ENCODE results near the gene MIER3.

Gene MIER3, protein sequence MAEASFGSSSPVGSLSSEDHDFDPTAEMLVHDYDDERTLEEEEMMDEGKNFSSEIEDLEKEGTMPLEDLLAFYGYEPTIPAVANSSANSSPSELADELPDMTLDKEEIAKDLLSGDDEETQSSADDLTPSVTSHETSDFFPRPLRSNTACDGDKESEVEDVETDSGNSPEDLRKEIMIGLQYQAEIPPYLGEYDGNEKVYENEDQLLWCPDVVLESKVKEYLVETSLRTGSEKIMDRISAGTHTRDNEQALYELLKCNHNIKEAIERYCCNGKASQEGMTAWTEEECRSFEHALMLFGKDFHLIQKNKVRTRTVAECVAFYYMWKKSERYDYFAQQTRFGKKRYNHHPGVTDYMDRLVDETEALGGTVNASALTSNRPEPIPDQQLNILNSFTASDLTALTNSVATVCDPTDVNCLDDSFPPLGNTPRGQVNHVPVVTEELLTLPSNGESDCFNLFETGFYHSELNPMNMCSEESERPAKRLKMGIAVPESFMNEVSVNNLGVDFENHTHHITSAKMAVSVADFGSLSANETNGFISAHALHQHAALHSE

DNA sequence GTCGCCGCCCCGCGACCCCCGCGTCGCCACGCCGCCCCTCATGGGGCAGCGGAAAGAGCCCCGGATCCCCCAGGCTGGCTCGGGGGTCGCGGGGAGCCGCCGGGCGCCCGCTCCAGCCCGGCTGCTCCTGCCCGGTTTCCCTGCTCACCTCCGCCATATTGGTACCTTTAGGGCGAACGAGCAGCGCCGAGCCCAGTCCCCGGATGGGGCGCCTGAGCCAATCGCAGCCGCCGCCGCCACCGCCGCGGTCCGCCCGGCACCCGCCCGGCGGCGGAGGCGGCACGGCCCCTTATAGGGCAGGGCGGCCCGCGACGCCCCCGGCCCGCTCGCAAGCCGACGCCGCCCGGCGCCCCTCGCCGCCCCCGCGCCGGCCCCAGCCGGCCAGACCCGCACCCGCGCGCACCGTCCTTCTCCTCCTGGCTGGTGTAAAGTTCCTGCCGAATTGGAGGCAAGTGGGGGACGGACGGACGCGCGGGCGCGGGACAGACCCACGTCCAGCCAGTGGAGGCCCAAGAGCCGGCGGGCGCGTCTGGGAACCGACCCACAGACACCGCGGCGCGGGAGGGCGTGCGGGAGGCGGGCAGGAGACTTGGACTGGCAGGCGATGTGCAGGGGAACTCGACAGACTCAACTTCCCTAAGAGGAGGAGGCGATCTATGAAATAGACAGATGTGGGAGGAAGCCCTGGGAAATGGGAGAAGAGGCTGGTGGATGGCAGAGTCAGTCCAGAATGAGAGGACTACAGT lies at the start of gene MIER3:
Gene MIER3 (minus strand): TSS at position 178 of the 746 bp plus-strand sequence. CDS start 21 bp downstream, at position 157.
- TF ChIP-seq, protein P1, sequence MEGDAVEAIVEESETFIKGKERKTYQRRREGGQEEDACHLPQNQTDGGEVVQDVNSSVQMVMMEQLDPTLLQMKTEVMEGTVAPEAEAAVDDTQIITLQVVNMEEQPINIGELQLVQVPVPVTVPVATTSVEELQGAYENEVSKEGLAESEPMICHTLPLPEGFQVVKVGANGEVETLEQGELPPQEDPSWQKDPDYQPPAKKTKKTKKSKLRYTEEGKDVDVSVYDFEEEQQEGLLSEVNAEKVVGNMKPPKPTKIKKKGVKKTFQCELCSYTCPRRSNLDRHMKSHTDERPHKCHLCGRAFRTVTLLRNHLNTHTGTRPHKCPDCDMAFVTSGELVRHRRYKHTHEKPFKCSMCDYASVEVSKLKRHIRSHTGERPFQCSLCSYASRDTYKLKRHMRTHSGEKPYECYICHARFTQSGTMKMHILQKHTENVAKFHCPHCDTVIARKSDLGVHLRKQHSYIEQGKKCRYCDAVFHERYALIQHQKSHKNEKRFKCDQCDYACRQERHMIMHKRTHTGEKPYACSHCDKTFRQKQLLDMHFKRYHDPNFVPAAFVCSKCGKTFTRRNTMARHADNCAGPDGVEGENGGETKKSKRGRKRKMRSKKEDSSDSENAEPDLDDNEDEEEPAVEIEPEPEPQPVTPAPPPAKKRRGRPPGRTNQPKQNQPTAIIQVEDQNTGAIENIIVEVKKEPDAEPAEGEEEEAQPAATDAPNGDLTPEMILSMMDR (conservative IDR thresholded peaks at IDR 0.05; ENCODE audit: low read depth) = no peak
- ChIA-PET CTCF (no interaction called here), POLR2A (ENCODE audit: low non-redundant PET) (no interaction called here)
- DNase-seq (ENCODE audit: low spot score) = peak; percentile 94
- H3K27ac ChIP-seq = peak within 1 kb of the TSS; percentile 88

DNA sequence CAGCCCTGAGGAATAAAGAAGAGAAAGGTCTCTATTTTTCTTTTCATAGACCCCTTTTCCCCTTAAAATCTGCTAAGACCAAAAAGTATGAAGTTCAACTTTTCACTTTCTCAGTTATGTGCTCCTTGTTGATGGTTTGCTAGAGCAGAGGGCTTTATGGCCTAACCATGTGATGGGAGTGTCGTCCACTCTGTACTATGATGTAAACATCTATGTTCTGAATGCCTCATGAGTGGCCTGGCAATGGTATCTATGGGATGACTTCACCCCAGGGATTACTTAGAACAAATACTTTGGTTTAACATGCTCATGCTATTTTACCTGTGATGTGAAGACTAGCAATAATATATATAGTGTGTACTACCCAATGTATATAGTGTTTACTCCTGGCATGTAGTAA lies 43.7 kb upstream of the MIER3 start:
- TF ChIP-seq, protein P1 (conservative IDR thresholded peaks at IDR 0.05; ENCODE audit: low read depth) = no peak
- CTCF ChIA-PET = interaction anchor here (0.6 to 1.2 kb wide), 6 partner anchors 19 to 1673 kb away, joined by 3 read pairs; no protein-coding TSS in a partner anchor
- DNase-seq (ENCODE audit: low spot score) = no peak
- no peak overlapping the region for H3K27ac ChIP-seq
- POLR2A ChIA-PET (ENCODE audit: low non-redundant PET) = no interaction called here

DNA sequence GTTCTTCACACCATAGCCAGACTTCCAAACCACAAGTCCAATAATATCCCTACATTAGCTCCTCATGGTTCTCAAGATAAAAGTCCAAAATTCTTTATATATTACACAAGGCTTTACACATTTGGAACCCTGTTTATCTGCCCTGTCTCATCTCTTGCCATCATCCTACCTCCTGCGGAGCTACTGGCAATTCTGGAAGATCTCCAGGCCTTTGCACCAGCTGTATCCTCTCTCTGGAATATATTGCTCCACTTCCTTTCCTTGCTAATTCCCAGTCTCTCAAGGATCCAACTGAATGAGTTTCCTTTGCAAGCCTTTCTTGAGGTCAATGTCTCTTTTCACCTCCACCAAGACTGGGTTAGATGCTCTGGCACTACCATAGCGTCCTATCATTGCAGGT lies 41.3 kb upstream of the MIER3 start:
- no peak for DNase-seq (ENCODE audit: low spot score)
- TF ChIP-seq, protein P1 (conservative IDR thresholded peaks at IDR 0.05; ENCODE audit: low read depth) = no peak
- no peak overlapping the region for H3K27ac ChIP-seq
- ChIA-PET POLR2A (ENCODE audit: low non-redundant PET) (no interaction called here), CTCF (interaction anchor here (0.8 kb wide), 1 partner anchor 45 kb away, joined by 3 read pairs; no protein-coding TSS in a partner anchor)

DNA sequence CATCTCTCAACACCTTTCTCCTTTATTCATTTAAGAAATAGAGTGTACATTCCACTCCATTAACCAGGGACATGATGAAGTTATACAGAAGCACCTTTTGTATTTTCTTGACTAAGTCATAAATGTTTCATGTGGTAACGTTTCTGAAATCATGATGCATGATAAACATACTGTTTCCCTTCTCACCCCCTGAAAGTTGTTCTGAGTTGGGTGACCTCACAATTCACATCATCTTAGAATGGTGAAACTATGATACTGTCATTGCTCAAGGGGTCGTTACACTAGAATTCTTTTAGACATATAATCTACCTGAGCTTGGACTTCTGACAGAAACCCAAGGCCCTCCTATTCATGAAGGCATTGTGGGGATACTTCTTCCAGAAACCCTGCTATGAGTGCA lies 37.8 kb upstream of the MIER3 start:
- no peak overlapping the region for H3K27ac ChIP-seq
- ChIA-PET POLR2A (ENCODE audit: low non-redundant PET) (no interaction called here), CTCF (no interaction called here)
- no peak for DNase-seq (ENCODE audit: low spot score)
- TF ChIP-seq, protein P1 (conservative IDR thresholded peaks at IDR 0.05; ENCODE audit: low read depth) = no peak

DNA sequence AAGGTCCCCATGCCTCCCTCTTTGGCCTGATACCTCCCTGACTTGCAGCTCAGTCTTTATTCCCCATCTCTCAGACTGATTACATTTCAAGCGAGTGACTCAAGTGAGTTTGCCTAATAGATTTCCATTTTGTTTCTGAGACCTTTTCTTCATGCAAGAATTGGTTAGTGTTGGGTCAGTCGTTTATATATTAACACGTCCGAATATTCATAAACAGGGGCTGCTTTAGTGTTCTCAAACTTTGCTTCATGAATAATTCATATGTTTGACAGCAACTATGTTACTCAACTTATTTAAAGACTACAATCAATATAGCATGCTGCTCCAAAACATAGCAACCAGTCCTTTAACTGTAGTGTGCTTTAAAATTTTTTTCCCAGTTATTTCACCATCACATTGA lies 36.6 kb upstream of the MIER3 start:
- ChIA-PET POLR2A (ENCODE audit: low non-redundant PET) (no interaction called here), CTCF (interaction anchor here (0.6 kb wide), 1 partner anchor 12 kb away, joined by 3 read pairs; no protein-coding TSS in a partner anchor)
- no peak overlapping the region for H3K27ac ChIP-seq
- TF ChIP-seq, protein P1 (conservative IDR thresholded peaks at IDR 0.05; ENCODE audit: low read depth) = no peak
- DNase-seq (ENCODE audit: low spot score) = no peak

DNA sequence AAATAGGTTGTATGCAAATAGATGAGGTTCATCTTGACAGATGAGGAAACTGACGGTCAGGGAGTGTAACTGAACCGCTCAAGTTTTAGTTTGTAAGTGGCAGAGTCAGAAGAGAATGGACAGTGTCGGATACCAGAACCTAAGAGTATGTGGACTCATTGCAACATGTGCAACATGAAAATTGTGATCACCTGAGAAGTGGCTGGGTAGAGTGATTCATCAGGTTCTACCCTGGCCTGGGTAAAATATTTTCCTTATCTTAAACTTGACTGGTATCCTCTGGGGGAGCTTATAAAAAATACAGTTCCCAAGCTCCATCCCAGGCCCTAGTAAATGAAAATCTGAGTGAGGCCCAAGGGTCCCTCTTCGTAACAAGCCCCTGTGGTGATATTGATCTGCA lies 35.2 kb upstream of the MIER3 start:
- CTCF ChIA-PET = interaction anchor here (0.7 to 0.8 kb wide), 2 partner anchors 20 to 848 kb away, joined by 4 to 11 read pairs; no protein-coding TSS in a partner anchor
- H3K27ac ChIP-seq = no peak overlapping the region
- POLR2A ChIA-PET (ENCODE audit: low non-redundant PET) = no interaction called here
- DNase-seq (ENCODE audit: low spot score) = no peak
- TF ChIP-seq, protein P1 (conservative IDR thresholded peaks at IDR 0.05; ENCODE audit: low read depth) = no peak

Data from RWPE1 (cell line).